Endothelial cell of umbilical vein (primary cell): Measurements from ENCODE around the gene NELFA. TPM values are rescaled to one million over a fixed set of nuclear protein-coding genes. Genes with fewer than 3 reads are reported as not detected.

Experiments used
- BruUV-seq: library from RNA; stranded (reverse); fragments of 400-500 nt; replicated peaks from 2 replicates; lab custom pipeline; 2021; lab: Mats Ljungman, UMichigan
- CTCF ChIA-PET: fragments of 300-600, 350-600 bp; sonication (Branson Sonifier 250); formaldehyde crosslinking; loops from one replicate; lab custom pipeline; 2021; ENCODE audit warnings: antibody characterized with exemption, inconsistent platforms; lab: Charles Lee
- POLR2A ChIA-PET: fragments of 300-600, 350-600 bp; sonication (Branson Sonifier 250); formaldehyde crosslinking; loops from one replicate; lab custom pipeline; 2021; ENCODE audit warnings: antibody characterized with exemption, inconsistent platforms; lab: Charles Lee
- DNase-seq: peaks from one replicate; pipeline ENCODE4 v3.0.0-alpha.2; 2011; ENCODE audit warnings: low read depth, low spot score
- FAIRE-seq: peaks from 2 replicates; lab custom pipeline; 2011; peaks lifted over from hg19 to GRCh38; lab: Jason Lieb, UNC
- H2AFZ ChIP-seq: 2 replicates; pipeline ENCODE4 v1.6.0; 2012; ENCODE audit warnings: low read depth, low read length, control low read depth, inconsistent platforms
- H3K27ac ChIP-seq: 2 replicates; pipeline ENCODE4 v1.5.1; 2011; ENCODE audit warnings: low read depth, mild to moderate bottlenecking, control low read depth, low read length, moderate library complexity; ENCODE audit not compliant: insufficient read depth
- H3K27me3 ChIP-seq, 2 experiments: 2 replicates each; pipeline versions ENCODE4 v1.6.0 to v1.6.1; 2011; ENCODE audit warnings: low read length in 2 of 2, mixed read lengths in 1 of 2; ENCODE audit not compliant: control insufficient read depth in 2 of 2, insufficient read depth in 2 of 2
- H3K36me3 ChIP-seq, 2 experiments: 2 replicates in 1 of 2; 3 replicates in 1 of 2; pipeline ENCODE4 v1.5.1; 2011; ENCODE audit warnings: low read length in 2 of 2, mild to moderate bottlenecking in 1 of 2, moderate library complexity in 1 of 2; ENCODE audit not compliant: control insufficient read depth in 2 of 2, insufficient read depth in 2 of 2; ENCODE audit errors: extremely low read depth in 1 of 2
- H3K4me1 ChIP-seq: 3 replicates; pipeline ENCODE4 v1.5.1; 2011; ENCODE audit warnings: mild to moderate bottlenecking, low read length; ENCODE audit not compliant: control insufficient read depth, insufficient read depth; ENCODE audit errors: extremely low read depth
- H3K4me2 ChIP-seq: 2 replicates; pipeline ENCODE4 v1.6.1; 2011; ENCODE audit warnings: low read length, control low read depth, mixed read lengths; ENCODE audit not compliant: insufficient read depth
- H3K4me3 ChIP-seq, 3 experiments: fragments of 200-600 bp in 1 of 3; sonication (generic), shearing (Covaris generic) in 1 of 3; replicated peaks in 1 of 3; 2 replicates each; pipeline ENCODE4 v1.5.1; 2011 to 2016; ENCODE audit warnings: control low read depth in 3 of 3, low read length in 3 of 3, mild to moderate bottlenecking in 2 of 3, inconsistent platforms in 1 of 3, low read depth in 1 of 3, moderate library complexity in 1 of 3; ENCODE audit not compliant: insufficient read depth in 1 of 3
- H3K79me2 ChIP-seq: 2 replicates; pipeline ENCODE4 v1.6.0; 2012; ENCODE audit warnings: low read length, inconsistent platforms; ENCODE audit not compliant: control insufficient read depth, insufficient read depth
- H3K9ac ChIP-seq: replicated peaks from 2 replicates; pipeline ENCODE3; 2011; ENCODE audit warnings: low read length, control low read depth; ENCODE audit not compliant: insufficient read depth; ENCODE audit errors: extremely low read depth
- H3K9me1 ChIP-seq: replicated peaks from 3 replicates; pipeline ENCODE4 v1.6.0; 2011; ENCODE audit warnings: mild to moderate bottlenecking, low read length; ENCODE audit not compliant: control insufficient read depth, insufficient read depth; ENCODE audit errors: extremely low read depth
- H3K9me3 ChIP-seq: replicated peaks from 2 replicates; pipeline ENCODE4 v1.5.1; 2012; ENCODE audit warnings: low read length, inconsistent platforms; ENCODE audit not compliant: control insufficient read depth, insufficient read depth
- H4K20me1 ChIP-seq: replicated peaks from 2 replicates; pipeline ENCODE3; 2011; ENCODE audit warnings: mild to moderate bottlenecking, low read length; ENCODE audit not compliant: control insufficient read depth, insufficient read depth; ENCODE audit errors: extremely low read depth
- CTCF ChIP-seq, 2 donors: IDR thresholded peaks; 1 replicate in 1 of 2; 2 replicates in 1 of 2; pipeline ENCODE4 v1.5.1; 2011; ENCODE audit warnings: low read length in 2 of 2, mild to moderate bottlenecking in 2 of 2, moderate library complexity in 2 of 2, control low read depth in 1 of 2, inconsistent platforms in 1 of 2, low read depth in 1 of 2; ENCODE audit not compliant: insufficient read depth in 1 of 2; ENCODE audit errors: extremely low read depth in 1 of 2
- EZH2 ChIP-seq: IDR thresholded peaks from 2 replicates; pipeline ENCODE4 v1.6.1; 2012; ENCODE audit warnings: borderline replicate concordance, low read depth, mild to moderate bottlenecking, moderate library complexity, low read length, inconsistent platforms; ENCODE audit not compliant: severe bottlenecking
- FOS ChIP-seq: IDR thresholded peaks from 2 replicates; pipeline ENCODE4 v1.6.1; 2011; ENCODE audit warnings: mild to moderate bottlenecking, low read length, moderate library complexity, borderline replicate concordance; ENCODE audit not compliant: insufficient read depth
- GATA2 ChIP-seq: IDR thresholded peaks from 2 replicates; pipeline ENCODE4 v1.7.0; 2011; ENCODE audit warnings: low read depth, mild to moderate bottlenecking, moderate library complexity, mixed read lengths, low read length; ENCODE audit not compliant: insufficient read length, insufficient read depth
- JUN ChIP-seq: IDR thresholded peaks from 2 replicates; pipeline ENCODE4 v1.6.1; 2011; ENCODE audit warnings: borderline replicate concordance, low read depth; ENCODE audit not compliant: insufficient read length, insufficient read depth
- MAX ChIP-seq: IDR thresholded peaks from 2 replicates; pipeline ENCODE4 v1.6.1; 2011; ENCODE audit not compliant: insufficient read depth, insufficient read length
- MYC ChIP-seq: IDR thresholded peaks from one replicate; pipeline ENCODE4 v1.6.1; 2011; ENCODE audit warnings: mild to moderate bottlenecking, low read depth, low read length
- POLR2A ChIP-seq: IDR thresholded peaks from 2 replicates; pipeline ENCODE4 v1.6.1; 2012; ENCODE audit warnings: low read depth, mild to moderate bottlenecking, control low read depth, low read length
- POLR2AphosphoS5 ChIP-seq: IDR thresholded peaks from 2 replicates; pipeline ENCODE4 v1.6.1; 2012; ENCODE audit warnings: low read depth, mild to moderate bottlenecking, control low read depth, low read length, moderate library complexity; ENCODE audit not compliant: insufficient read depth
- dilution Hi-C: fragments of 300-500 bp; cut with MboI; formaldehyde crosslinking; loops from one replicate; pipeline ENCODE4 v1.15.0; 2019; ENCODE audit warnings: low sequenced_read_pairs; ENCODE audit not compliant: extremely low pct_ligation_motif_present
- intact Hi-C: fragments of 100-400 bp; cut with micrococcal nuclease; formaldehyde crosslinking; loops from one replicate; pipeline ENCODE4 v1.10.0; 2022
- polyA plus RNA-seq, 4 experiments: library from polyadenylated mRNA; depleted of rRNA in 3 of 4; stranded (reverse) in 3 of 4; unstranded in 1 of 4; fragments of >200 nt; gene quantifications; 2 replicates each; pipeline versions ENCODE4 v1.2.1 to v1.2.3, GENCODE V29; 2011 to 2012; ENCODE audit warnings: missing spikeins in 1 of 4
- total RNA-seq: library from RNA; stranded (reverse); gene quantifications from 2 replicates; pipeline ENCODE4 v1.2.3, GENCODE V29; 2021

The NELFA gene
- total and polyA plus RNA-seq, 2 donors (not counting 3 experiments of a cell fraction or from before 2014, with no cell fraction given), result 22.8 to 30.3 TPM

GRCh38 chr4:1933700-1934099, 75.1 kb downstream of the NELFA start:
- H3K9me1 ChIP-seq, result no peaks in the 10 kb centered on the region
- no peak overlapping the region for H3K4me3 ChIP-seq
- H2AFZ ChIP-seq, result no peak overlapping the region
- dilution Hi-C loops, result no loop called here
- no TSS peak for BruUV-seq
- H3K36me3 ChIP-seq, result peaks cover 14 to 24% of the 10 kb centered on the region in 2 experiments
- no peak overlapping the region for H3K27ac ChIP-seq
- intact Hi-C loops, result no loop called here
- H3K9ac ChIP-seq, result no peak overlapping the region
- DNase-seq, result no peak
- TF ChIP-seq CTCF (IDR thresholded peaks at IDR 0.05; ENCODE audit: extremely low read depth in 1 of 2, insufficient read depth in 1 of 2, low read depth in 1 of 2, low read length in 2 of 2) (no peak), MAX (no peak), MYC (no peak), POLR2AphosphoS5 (no peak), POLR2A (no peak), JUN (no peak), EZH2 (no peak), GATA2 (no peak), FOS (no peak)
- no peaks in the 10 kb centered on the region for H3K4me1 ChIP-seq
- H3K27me3 ChIP-seq, result no peaks in the 10 kb centered on the region
- H3K9me3 ChIP-seq, result no peaks in the 10 kb centered on the region
- ChIA-PET POLR2A (no interaction called here), CTCF (no interaction called here)
- H3K4me2 ChIP-seq, result no peak overlapping the region
- peaks cover 23% of the 10 kb centered on the region for H3K79me2 ChIP-seq
- no peaks in the 10 kb centered on the region for H4K20me1 ChIP-seq
- FAIRE-seq, result no peak
